Glomerular visceral epithelial cell (primary cell): ENCODE results near the gene PSMA5.
A peak's percentile ranks its signal among the peaks of the same experiment; 100 is the strongest.
"Not testable (repeated sequence)": the region's sequence is repeated elsewhere in the genome, so short reads cannot be mapped to it uniquely, and the experiment has no call there.

Experiments
- DNase-seq: peaks from one replicate; pipeline ENCODE4 v3.0.0-alpha.2; 2016; ENCODE audit errors: extremely low spot score

Gene PSMA5

DNA sequence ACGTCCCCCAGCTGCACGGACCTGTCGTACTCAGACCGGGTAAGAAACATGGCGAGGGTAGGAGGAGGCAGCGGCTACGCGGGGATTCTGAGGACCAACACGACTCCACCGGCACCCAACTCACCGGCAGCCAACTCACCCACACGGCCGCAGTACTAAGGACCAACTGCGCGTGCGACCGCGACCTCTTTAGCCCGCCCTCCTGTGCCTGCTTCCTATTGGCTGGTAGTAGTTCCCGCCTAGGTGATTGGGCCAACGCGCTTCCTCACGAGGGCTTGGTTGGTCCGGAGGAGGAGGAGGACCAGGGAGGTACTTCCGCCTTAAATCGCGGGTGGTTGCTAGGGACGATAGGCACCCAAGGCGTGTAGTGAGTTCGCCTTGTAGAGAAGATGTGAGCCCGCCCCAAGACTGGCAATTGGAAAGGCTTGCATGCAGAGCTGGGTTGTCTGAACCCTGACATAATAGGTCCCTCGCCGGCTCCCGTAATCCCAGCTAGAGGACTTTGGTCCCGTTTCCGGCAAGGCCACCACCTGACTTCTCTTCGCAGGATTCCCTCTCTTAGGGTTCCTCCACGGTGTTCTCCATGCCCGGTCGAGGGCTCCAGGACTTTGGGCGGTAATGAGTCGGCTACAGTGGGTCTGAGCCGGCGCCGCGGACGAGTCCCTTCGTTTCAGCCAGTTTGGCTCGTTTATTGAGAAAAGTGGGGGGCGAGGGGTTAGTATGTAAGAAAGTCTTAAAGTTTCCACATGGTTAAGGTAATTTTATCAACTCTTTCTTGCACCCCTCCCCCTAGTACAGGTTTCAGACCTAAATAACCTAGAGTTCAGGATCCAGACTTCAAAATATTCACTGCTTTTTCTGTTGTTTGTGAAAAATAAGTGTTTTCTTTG lies at the start of gene PSMA5:
PSMA5 (minus strand) TSS at position 168 of the 890 bp plus-strand sequence; CDS start at position 50, 118 bp downstream.
- DNase-seq, result peak; percentile 99

DNA sequence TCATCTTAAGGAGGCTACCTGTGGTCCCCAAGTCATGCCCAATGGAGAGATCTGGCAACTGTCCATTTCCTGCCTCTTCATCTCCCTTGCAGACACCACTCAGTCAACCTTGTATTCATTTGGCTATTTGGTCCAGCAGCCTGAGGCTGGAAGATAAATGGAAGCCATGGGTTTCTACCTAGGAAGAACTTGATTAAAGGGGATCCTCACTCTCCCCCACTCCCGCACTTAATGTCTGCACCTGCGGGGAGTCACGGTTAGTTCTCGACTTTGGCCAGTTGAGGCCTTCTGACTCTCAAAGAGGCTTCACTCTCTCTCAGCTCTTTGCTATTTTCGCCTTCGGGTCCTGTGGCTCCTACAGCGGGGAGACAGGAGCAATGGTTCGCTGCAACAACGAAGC lies 49.0 kb upstream of the PSMA5 start:
- no peak for DNase-seq

DNA sequence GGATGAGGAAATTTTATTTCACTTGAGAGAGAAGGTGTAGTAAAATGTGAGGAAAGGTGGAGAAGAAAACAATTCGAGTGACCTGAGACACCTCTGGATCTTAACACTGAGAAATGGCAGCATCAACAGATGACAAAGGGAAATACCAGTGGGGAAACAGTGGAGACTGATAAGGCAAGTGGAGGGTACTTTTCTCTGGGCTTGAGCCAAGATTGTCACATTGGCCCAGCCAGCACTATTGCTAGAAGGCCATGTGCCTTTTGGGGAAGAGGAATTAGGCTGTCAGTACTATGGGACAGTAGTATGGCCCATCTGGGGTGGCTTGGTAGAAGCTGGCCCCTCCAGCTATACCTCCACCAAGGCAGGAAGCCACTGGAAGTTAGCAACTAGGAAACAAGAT lies 48.4 kb upstream of the PSMA5 start:
- DNase-seq, result no peak

DNA sequence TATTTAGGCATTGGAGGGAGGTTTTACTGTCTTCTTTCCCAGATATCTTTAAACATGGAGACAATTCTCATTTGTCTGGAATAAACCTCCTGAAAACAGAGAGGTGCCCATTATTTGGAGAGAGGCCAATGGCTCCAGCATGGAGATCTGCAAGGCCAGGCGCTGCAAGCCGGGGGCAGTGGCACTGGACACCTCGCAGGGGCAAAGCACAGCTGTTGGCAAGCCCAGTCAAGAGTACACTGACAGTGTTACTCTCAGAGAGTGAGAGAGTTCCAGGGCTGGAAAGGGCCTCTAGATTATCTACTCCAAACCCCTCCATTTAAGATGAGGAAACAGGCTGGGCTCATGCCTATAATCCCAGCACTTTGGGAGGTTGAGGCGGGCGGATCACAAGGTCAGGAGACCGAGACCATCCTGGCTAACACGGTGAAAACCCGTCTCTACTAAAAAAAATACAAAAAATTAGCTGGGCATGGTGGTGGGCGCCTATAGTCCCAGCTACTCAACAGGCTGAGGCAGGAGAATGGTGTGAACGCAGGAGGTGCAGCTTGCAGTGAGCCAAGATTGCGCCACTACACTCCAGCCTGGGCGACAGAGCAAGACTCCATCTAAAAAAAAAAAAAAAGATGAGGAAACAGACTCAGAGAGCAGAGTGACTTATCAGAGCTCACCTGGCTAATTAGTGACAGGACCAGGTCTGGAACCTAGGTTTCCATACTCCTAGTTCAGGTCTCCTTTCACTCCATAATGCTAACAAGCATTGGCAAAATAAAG lies 47.2 kb upstream of the PSMA5 start:
- DNase-seq, result not testable (repeated sequence)

DNA sequence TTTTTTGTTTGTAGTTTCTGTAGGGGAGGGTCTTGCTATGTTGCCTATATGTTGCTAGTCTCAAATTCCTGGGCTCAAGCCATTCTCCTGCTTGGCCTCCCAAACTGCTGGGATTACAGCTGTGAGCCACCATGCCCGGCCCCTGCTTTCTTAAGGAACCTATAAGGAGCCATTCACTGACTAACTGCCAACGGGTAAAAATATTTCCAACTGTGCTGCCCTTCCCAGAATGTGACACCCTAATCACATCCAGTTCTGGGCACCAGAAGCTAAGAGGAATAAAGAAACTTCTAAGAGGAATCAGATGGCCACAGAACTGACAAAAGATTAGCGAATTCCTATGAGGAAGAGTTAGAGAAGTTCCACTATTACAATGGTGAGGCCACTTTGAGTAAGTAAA lies 46.5 kb upstream of the PSMA5 start:
- no peak for DNase-seq

DNA sequence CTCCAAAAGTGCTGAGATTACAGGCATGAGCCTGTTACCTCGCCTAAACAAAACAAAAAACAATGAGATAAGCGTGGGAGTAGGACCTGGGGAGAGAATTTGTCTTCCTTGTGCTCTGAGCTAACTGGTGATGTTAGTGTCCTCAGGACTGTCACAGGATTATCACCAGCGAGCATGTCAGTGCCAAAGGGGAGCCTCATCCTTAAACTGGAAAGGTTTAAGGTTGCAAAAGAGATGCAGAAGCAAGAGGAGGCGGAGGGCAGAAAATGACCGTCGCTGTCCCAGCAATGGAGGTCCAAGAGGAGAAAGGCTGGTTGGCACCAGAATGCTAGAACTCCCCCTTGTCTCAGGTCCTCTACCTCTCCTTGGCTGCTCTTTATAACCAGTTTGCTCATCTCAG lies 44.0 kb upstream of the PSMA5 start:
- DNase-seq, result no peak

DNA sequence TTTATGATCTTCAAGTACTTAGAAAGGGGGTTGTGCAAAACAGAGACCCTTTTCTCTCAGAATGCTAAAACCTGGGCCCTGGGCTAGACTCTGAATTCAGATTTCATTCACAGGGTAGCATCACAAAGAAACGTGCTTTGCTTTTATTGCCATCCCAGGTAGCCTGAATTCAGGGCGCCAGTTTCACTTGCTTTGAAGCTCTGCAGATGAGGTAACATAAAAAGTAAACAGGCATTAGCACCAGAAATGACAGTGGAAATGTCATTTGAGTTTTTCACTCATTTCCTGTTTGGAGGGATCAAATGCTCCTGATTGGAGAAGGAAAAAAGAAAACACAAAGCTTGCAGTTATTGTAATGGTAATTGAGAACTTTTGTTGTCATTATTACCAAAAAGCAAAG lies 42.7 kb upstream of the PSMA5 start:
- DNase-seq, result no peak

DNA sequence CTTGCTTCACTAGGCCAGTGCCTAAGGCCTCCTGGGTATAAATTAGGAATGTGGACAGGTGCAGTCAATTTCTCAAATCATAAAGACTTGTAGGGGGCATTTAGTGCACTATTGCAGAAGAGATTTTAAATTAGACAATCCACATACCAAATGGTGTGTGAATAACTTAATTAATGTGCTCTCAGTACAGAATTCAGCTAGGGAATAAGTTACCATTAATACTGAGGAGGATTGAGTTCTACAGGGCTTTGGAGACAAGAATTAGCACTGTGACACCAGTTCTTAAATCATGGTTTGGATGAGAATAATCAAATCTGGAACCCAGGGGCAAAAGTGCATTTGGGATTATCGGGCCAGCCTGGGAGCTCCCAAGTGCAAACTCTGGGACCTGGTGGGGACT lies 41.8 kb upstream of the PSMA5 start:
- DNase-seq, result no peak

DNA sequence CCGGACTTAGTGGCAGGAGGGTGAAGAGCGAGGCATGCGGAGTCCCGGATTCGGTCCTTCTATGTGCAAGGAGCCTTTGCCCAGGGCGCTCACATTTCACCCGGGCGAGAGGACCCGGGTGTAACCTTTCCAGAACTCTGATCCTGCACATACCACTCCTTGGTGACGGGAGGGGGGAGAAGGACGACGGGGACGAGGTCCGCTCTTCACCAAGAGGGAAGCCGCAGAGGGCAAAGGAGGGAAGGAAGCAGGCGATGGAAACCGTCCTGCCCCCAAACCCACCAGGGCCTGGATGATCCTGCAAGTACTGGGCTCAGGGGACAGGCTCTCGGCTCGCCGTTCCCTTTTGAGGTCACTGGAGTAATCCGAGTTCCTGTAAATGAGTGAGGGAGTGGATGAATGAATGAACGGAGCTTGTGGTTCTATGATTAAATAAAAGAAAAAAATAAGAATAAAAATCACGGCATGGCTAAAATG lies 41.1 kb upstream of the PSMA5 start:
- no peak for DNase-seq

DNA sequence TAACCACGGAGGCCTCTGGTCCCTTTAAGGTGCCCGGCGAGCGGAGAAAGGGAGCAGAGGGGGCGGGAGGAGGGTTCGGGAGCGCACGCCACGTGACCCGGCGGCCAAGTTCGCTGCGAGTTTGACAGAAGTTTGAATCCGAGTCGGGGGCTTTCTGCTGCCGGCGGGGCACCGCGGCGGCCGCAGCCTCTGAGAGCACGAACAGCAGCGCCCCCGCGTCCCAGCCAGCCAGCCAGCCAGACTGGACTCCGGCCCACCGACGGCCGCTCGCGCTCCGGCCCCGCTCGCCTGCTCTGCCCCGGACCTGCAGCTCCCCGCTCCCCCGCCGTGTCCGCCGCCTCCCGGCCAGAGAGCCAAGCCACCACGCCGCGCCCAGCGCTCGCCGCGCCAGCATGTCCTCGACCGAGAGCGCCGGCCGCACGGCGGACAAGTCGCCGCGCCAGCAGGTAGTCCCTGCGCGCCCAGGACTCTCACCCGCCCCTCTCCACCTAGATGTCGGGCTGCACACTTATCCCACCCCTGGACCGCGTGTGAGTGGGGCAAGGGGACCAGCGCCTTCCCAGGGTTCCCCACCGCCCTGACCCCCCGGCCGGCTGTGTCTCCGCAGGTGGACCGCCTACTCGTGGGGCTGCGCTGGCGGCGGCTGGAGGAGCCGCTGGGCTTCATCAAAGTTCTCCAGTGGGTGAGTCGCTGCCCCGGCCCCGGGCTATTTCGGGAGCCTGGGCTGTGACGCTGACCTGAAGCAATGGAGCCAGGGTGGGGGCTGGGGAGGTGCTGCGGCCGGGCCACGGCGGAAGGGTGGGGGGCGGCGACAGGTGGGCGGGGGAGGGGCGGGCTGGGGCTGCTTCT lies 40.4 kb upstream of the PSMA5 start, which contains the start of gene SYPL2:
SYPL2 (plus strand) TSS at position 95 of the 849 bp plus-strand sequence; CDS start at position 393, 298 bp downstream.
- DNase-seq, result no peak

DNA sequence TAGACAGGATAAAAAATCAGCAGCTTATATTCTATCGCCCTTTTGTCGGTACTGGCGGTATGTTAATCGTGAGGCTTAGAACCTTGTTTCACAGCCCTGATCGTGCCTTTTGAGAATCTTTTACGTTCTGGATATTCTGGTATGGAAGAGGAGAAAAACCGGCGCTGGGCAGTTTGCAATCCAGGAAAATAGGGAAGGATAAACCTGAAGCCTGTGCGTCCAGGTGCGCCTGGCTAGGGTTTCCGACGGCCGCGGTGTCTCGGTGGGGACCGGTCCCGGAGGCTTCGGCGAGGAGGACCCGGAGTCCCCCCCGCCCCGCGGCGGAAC lies 39.8 kb upstream of the PSMA5 start:
- DNase-seq, result no peak

DNA sequence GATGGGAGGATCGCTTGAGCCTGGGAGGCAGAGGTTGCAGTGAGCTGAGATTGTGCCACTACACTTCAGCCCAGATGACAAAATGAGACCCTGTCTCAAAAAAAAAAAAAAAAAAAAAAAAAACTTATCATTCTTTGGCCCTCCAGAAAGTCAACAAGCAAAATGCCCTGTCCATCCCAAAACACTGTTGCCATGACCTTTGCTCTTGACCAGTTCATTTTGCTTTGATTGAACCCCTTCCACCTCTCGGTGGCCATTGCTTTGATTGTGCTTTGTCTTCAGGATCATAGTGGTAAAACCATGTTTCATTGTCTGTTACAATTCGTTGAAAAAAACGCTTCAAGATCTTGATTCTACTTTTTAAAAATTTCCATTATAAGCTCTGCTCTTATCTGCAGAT lies 31.6 kb upstream of the PSMA5 start:
- no peak for DNase-seq

DNA sequence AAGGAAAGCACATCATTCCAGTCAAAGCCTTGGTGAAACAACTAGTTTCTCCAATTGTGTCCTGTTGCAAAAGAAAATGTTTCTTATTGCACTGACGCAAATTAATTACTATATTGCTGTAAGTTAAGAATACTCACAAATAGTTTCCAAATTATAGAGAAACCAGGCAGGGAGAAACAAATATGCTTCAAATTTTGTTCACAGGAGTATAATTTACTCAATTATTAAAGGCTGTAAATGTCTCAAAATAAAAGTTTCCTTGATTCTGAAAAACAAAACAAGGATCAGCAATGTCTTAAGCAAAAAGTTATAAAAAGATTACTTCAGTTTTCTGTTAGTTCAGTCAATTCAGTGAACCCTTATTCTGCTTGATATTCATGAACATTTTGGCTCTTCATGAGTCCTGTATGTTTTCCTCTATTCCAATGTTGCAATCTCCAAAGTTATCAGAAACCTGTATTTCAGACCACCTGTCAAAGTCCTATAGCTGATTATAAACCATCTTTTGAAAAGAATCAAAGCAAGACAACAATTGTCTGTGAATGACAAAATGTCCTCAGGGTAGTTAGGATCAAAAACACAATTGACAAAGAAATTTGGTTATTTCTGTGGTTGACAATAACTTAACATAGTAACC lies 28.4 kb upstream of the PSMA5 start:
- DNase-seq, result no peak

DNA sequence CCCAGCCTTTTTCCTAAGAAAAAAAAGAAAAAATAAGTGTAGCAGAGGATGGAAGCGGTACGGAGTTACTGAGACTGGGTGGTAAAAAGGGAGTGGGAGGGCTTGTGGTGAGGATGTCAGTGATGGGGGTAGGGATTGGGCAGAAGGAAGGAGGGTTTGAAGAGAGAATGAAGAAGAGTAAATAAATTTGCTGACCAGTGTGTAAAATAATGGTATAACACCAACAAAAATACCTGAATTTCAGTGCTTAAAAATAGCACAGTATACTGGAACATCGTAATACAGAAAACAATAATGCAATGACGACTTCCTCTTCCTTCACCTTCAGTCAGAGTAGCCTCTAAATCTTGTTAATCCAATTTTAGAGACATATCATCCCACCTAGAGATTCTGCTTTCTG lies 21.3 kb upstream of the PSMA5 start:
- DNase-seq, result no peak

DNA sequence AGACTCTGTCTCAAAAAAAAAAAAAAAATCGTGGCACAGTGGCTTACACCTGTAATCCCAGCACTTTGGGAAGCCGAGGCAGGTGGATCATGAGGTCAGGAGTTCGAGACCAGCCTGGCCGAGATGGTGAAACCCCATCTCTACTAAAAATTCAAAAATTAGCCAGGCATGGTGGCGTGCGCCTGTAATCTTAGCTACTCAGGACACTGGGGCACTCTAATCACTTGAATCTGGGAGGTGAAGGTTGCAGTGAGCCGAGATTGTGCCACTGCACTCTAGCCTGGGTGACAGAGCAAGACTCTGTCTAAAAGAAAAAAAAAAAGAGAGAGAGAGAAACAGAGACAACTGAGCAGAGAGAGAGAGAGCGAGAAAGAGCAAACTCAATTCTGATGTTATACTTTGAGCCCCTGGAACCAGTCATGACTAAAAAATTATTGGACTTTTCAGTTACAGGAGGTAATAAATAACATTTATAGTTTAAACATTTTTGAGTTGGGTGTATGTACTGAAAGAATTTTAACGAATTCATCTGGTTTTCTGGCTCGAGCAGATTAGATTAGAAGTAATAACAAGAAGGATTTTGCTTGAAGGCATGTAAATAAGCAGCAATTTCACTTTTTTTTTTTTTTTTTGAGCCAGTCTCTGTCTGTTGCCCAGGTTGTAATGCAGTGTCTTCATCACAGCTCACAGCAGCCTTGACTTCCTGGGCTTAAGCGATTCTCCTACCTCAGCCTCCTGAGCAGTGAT lies 19.9 kb upstream of the PSMA5 start:
- DNase-seq, result not testable (repeated sequence)

DNA sequence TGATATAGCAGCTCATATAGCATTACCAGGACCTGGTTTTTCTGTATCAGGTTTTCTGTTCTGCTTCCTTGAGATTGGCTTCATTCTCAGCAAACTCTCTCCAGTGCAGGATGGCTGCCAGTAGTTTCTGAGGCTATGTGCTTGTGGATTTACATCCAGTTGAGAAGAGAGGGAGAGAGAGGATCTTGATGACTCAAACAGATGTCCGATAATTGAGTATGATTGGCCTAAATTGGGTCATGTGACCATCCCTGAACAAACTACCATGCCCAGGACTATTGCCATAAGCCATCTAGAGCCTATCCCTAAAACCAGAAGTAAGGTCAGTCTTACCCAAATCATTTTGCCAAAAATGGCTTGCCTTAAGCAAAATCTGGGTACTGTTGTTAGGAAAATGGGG lies 18.1 kb upstream of the PSMA5 start:
- DNase-seq, result no peak

DNA sequence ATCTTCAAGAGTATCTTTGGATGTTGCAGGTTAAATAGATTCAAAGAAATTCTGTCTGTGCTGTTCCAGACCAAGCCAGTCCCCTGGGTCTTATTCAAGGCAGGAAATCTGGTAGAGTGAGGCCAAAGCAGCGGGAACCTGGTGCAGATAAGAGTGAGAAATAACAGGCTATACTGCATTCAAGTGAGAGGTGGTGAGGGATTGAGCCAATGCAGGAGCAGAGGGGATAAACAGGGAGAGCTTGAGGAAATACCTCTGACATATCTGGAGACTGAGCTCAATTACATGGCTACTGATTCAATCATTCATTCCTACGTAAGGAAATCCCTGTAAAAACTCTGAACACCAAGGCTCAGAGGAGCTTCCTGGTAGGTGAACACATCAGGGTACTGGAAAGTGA lies 17.2 kb upstream of the PSMA5 start:
- no peak for DNase-seq

DNA sequence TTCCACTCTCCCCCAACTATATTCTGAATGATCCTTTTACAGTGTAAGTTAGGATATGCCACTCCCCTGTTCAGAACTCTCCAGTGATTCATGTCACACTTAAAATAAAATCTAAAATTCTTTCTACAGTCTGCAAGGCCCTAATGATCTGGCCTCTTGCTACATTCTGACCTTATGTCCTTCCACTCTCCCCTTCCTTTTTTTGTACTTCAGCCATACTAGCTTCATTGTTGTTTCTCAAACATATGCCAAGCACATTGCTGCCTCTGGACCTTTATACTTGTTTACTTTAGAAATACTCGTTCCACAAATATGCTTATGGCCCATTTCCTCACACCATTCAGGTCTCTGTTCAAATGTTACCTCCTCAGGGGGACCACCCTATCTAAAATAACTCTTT lies 14.8 kb upstream of the PSMA5 start:
- no peak for DNase-seq

DNA sequence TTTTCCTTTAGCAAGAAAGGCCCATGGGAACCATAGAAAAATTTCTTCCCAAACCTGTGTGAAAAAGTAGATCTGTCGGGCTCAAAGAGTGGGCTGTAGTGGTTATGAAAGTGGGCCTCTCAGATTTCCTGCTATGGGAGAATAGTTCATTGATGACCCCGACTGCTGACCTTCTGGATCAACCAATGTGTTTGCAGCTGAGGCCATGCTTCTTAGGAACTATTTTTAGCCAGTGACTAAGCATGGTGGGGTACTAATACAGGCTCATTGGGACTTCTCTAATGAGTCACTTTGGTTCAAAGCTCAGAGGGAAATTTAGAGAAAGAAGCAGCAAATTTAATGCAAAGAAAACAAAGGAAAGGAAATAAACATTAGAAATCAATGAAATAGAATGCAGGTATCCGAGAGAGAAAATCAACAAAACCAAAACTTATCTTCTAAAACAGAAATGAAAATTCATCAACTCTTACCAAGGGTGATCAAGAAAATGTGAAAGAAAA lies 12.6 kb upstream of the PSMA5 start:
- peak; percentile 46 for DNase-seq

DNA sequence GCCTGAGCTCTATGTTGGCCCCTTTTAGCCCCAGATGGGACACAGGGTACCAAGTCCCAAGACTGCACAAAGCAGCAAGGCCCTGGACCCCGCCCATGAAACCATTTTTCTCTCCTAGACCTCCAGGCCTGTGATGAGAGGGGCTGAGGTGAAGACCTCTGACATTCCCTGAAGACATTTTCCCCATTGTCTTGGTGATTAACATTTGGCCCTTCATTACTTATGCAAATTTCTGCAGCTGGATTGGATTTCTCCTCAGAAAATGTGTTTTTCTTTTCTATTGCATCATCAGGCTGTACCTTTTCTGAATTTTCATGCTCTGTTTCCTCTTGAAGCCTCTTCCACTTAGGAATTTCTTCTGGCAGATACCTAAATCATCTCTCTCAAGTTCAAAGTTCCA lies 8.2 kb upstream of the PSMA5 start:
- no peak for DNase-seq

DNA sequence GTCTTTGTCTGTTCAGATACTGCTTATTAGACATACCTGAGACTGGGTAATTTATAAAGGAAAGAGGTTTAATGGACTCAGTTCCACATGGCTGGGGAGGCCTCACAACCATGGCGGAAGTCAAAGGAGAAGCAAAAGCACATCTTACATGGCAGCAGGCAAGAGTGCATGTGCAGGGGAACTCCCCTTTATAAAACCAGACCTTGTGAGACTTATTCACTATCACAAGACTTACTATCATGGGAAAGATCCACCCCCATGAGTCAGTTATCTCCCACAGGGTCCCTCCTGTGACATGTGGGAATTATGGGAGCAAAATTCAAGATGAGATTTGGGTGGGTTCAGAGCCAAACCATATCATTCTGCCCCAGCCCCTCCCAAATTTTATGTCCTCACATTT lies 7.1 kb upstream of the PSMA5 start:
- DNase-seq, result no peak
